Measurements from ENCODE around the gene UCP3.

UCP3 gene

GRCh38 chr11:74018331-74019005, 9.6 kb upstream of the UCP3 start:
- DNase-seq (ENCODE audit: low read depth in 2 of 2) = no peak

DNA sequence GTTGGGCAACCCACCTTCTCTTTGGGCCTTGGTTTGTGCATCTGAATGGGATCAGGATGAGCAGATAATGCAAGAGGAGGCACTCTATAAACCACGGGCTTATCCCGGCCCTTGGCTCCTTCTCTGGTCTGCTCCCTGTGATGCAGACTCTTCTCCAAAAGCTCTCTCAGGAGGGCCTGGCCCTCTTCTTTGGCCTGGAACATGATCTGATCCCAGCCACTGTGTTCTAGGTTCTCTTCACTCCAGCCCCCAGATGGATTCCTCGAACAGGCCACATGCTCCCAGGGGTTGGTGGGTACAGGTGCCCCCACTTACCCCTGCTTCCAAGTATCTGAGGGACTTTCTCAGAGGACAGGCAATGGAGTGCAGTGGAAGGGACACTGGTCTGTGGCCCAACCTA, 8.7 kb upstream of the UCP3 start:
- no peak for DNase-seq (ENCODE audit: low read depth in 2 of 2)

DNA sequence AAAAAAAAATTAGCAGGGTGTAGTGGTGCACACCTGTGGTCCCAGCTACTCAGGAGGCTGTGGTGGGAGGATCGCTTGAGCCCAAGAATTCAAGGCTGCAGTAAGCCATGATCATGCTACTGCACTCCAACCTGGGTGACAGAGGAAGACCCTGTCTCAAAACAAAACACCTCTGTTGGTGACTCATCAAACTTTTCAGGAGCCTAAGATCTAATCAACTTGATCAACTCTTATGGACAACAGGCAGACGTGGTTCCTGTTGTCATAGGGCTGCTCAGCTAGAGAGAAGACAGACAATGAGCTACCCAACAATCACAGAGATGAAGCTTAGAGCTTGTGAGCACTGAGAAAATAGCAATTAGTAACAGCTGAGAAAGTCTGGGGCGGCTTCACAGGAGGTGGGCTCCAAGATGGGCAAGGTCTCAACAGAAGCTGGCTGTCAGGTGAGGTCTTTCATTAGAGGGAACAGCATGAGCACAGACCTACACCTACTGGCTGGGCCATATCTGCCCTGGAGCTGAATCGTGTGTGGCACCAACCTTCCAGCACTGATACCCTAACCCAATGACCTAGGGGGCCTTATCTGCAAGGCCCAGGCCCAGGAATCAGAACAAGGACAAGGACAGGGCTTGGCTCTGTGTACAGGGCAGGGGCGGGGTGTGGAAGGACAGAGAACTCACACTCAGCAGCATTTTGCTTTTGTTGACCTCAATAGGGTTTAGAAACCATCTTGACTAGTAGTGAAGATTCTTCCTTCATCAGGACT, 7.2 kb upstream of the UCP3 start:
- DNase-seq (ENCODE audit: low read depth in 2 of 2) = no peak

DNA sequence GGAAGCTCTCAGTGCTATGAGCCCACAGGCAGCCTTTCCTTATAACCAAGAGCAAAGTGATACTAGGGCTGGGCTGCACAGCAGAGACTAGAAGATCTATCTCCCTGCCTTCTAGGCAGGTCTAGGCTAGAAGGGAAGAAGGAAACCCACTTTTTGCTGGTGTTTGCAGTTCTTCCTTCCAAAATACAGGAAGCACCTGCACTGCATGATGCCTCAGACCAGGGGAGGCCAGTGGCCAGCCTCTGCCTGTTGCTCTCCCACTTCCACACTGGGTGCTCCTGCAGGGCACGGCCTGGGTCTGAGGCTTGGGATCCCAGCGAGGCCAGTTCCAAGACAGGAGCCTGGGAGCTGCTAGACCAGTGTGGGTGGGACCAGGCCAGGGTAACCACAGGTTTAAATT, 6.0 kb upstream of the UCP3 start:
- DNase-seq (ENCODE audit: low read depth in 2 of 2) = no peak

DNA sequence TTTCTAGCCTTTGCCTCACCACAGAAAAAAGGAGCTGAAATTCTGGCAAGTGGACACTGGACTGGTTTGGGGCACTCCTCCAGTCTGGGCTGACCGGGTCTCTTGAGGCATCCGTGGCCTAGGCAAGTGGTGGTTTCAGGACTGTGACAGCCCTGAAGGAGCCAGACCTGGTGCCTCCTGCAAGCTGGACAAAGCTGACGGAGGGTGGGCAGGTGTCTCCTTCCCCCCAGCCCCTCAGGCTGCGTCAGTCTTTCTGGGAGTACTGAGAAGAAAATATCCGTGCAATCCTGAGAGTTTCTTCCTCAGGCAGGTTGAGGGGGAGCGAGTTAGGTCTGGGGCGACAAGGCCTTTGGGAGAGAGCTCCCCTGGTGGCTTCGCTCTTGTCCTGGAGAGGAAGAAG, 4.3 kb upstream of the UCP3 start:
- DNase-seq (ENCODE audit: low read depth in 2 of 2) = no peak

GRCh38 chr11:74012074-74012809, 3.4 kb upstream of the UCP3 start:
- no peak for DNase-seq (ENCODE audit: low read depth in 2 of 2)

DNA sequence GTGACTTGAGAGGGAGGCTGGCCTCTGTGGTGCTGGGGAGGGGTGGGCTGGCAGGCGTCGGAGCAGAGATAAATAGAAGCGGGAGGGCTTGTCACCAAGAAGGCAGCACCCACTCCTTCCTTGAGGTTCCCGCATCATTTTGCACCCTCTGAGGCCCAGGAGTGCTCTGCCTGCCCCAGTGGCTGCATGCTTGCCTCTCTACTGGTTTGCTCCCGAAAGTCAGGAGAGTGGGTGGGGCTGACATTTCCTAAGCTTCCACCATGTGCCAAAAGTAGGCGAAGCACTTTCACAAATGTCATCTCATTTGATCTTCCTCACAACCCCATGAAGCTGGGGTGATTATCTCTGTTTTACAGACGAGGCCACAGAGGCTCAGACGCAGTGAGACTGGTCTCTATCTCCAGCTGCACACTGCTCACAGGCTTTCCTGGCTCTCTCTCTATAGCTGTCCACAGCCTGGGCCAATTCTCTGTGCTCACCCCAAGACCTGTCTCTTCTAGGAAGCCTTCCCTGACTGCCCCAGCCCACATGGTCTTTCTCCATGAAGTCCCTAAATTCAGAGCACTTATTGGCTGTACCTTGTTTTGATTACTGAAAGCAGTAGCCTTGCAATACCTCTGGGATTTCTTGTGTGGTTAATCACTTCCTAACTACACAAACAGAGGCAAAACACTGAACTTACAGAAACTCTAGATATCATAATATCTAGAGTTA, 2.6 kb upstream of the UCP3 start:
- DNase-seq (ENCODE audit: low read depth in 2 of 2) = peak; percentile 39 to 62

DNA sequence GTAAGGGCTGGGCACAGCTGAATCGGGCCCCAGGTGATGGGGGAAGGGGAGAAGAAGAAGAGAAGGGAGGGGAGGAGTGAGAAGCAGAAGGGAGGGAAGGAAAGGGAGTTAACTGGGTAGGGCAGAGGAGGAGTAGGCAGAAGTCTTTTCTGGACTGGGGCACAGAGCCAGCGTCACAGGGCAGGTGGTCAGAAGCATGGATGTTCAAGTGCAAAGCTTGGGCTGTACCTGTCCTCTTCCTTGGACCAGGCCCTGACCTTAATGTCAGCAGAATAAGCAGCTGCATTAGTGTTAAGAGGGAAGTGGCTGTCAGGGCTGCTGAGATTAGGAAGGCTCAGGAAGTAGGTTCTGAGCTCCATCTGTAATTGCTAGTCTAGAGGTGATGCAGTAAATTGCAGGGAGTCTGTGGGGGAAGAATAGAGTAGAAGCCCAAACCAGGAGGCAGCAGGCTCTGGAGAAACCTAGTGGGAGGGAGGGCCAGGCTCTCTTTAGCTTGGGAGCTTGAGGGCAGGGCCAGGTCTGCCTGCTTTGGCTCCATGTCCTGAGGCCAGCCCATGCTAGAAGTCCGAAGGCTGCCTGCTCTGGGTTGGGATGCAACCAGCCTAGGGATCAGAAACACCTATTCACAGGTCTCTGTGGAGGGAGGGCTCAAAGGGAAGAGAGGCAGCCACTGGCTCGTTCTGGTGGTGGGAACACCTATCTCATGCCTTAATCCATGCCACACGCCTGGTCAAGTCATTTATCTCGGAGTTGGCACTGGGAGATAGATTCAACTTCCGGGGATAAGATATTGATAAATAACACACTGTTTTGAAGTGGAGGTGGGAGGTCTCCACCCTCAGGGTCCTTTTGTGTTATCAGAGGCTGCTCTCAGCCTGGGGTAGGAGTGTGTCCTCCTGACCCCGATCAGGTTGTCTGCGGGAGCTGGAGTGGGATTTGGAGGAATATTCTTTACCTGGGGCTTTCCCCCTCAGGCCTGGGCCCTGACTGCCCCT, 1.7 kb upstream of the UCP3 start:
- DNase-seq (ENCODE audit: low read depth in 2 of 2) = no peak

- DNase-seq (ENCODE audit: low read depth in 2 of 2) = peak in 1 of 2 donors; percentile 46
Observed at GRCh38 chr11:74009675-74010305, 905 bp upstream of the UCP3 start.

DNA sequence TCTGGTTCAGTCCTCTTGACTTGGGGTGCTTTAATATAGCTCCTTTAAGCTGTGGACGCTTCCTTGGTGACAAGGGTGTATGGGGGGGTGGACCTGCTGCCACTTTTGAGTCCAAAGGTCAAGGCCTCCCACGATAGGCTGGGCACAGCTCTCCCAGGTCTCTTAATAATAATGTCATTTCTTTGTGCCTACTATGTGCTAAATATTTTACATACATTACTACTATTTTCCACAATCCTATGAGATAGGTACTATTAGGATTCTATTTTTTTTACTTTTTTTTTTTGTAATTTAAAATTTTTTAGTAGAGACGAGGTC, 304 bp upstream of the UCP3 start:
- no peak for DNase-seq (ENCODE audit: low read depth in 2 of 2)

DNA sequence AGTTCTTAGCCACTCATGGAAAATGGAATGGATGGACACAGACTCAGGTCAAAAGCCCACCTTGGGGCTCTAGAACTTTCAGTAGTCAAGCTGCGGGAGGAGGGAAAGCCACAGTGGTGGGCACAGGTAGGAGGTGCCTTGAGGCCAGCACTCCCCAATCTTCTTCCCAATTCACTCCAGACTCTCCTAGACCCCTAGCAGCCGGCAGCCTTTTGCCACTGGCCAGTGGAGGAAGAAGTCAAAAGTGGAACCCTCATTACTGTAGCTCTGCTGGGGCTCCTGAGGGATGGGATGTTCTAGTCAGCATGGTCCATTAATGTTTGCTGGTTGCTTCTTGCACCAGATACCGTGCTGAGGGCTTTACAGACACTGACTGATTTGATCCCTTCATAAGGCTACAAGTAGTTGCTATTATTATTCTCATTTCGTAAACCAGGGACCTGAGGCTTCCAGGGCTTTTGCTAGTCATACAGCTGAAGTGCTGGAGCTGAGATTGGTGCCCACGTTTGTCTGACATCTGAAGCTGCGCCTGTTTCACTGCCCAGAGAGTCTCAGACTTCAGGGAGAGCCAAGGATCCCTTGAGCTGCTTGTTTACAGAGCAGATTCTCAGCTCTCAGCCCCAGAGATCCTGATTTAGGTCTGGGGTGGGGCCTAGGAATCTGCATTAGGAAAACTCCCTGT, 1.1 kb downstream of the UCP3 start:
- no peak for DNase-seq (ENCODE audit: low read depth in 2 of 2)

- no peak for DNase-seq (ENCODE audit: low read depth in 2 of 2)
Observed at GRCh38 chr11:74006743-74007304, 2.1 kb downstream of the UCP3 start.

DNA sequence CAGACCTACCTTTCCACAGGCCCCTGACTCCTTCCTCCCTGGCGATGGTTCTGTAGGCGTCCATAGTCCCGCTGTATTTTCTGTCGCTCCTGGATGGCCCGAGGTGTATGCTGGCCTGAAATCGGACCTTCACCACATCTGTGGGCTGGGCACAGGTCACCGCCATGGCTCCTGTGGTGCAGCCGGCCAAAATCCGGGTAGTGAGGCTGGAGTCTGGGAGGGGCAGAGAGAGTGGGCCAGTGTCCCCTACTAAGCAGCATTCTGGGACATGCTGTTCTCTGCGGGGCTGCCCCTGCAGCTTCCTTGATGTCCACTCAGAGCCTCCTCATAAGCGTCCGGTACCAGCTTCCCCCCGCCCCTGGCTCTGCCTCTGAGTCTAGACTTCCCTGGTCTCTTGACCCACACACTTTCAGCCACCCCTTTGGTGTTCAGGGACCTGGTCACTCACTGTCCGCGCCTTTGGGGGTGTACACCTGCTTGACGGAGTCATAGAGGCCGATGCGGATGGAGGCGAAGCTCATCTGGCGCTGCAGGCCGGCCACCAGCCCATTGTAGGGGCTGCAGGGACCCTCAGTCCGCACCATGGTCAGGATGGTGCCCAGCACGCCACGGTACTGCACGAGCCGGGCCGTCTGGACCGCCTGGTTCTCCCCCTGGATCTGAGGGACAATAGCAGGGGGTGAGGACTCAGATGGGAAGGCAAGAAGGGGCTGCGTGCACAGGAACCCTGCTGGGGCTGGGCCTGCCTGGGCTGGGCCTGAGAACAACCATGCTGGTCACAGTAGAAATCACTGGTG, 3.0 kb downstream of the UCP3 start:
- DNase-seq (ENCODE audit: low read depth in 2 of 2) = no peak

GRCh38 chr11:74004759-74005615, 3.9 kb downstream of the UCP3 start:
- DNase-seq (ENCODE audit: low read depth in 2 of 2) = peak; percentile 59 to 66

- DNase-seq (ENCODE audit: low read depth in 2 of 2) = no peak
Observed at GRCh38 chr11:74004046-74004695, 4.7 kb downstream of the UCP3 start.

DNA sequence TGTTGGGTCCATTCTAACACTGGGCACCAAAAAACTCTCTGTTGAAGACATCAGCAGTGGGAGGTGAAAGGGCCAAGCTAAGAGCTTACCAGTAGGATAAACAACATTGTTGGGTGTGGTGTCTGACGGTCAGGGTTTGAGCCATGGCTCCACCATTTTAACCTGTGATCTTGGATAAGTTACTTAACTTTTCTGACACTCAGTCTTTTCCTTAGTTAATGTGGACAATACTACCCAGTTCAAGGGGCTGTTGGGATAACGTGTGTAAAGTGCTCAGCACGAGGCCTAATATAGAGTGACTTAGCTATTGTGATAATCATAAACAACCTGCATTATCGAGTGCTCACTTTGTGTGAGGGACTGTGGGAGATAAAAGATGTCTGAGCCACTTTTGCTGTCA, 6.1 kb downstream of the UCP3 start:
- no peak for DNase-seq (ENCODE audit: low read depth in 2 of 2)

DNA sequence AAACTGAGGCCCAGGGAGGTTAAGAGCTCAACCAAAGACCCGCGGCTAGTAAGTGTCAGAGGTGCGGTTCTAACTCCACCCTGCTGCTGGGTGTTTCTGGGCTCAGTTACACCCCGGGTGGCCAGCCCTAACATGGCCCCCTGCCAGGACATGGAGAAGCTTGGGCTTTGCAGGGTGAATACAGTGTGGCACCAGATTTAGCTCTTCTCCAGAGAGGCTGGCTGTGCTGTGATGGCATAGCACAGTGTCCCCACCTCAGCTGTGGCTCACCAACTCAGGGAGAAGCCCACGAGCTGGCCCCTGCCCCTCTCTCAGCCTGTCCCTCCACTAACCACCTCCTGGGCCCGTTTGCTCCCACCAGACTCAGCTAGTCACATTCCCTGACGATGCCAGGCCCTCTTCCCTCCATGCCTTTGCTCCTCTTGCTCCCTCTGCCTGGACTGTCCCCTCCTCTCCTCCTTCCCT, 7.0 kb downstream of the UCP3 start:
- no peak for DNase-seq (ENCODE audit: low read depth in 2 of 2)
